NCI-H1092 treated with DMSO at 0.1 percent for 48 hours (cell line): ENCODE results near the gene C12orf57.
A peak's percentile ranks its signal among the peaks of the same experiment; 100 is the strongest.

Experiments
- DNase-seq: peaks from one replicate; lab custom pipeline; 2025; lab: John Stamatoyannopoulos, UW

Gene C12orf57

GRCh38 chr12:6937481-6938352 is 6.1 kb upstream of the C12orf57 start:
- peak; percentile 96 for DNase-seq

GRCh38 chr12:6938353-6939190 is 5.2 kb upstream of the C12orf57 start:
- DNase-seq, result no peak

- no peak for DNase-seq
Measured at GRCh38 chr12:6939191-6939540, 4.7 kb upstream of the C12orf57 start.

DNA sequence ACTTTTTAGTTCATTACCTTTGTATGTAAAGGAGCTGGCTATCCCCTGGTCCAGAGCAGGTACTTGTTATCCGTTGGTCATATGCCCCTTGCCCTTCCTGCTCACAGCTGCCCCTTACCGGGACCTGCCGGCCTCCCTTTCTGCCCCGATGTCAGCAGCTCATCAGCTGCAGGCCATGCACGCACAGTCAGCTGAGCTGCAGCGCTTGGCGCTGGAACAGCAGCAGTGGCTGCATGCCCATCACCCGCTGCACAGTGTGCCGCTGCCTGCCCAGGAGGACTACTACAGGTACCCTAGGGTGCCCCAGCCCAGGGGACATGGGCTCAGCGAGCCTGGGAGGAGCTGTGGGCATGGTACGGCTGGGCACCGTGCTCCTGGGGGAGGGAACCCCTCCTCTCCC is 2.6 kb upstream of the C12orf57 start:
- no peak for DNase-seq

- DNase-seq, result no peak
Measured at GRCh38 chr12:6941782-6942181, 2.0 kb upstream of the C12orf57 start.

GRCh38 chr12:6942331-6942665 is 1.5 kb upstream of the C12orf57 start:
- no peak for DNase-seq

GRCh38 chr12:6943389-6943721 is 467 bp upstream of the C12orf57 start:
- DNase-seq, result peak; percentile 98

GRCh38 chr12:6944381-6945186 is 762 bp downstream of the C12orf57 start:
- DNase-seq, result peak; percentile 95

DNA sequence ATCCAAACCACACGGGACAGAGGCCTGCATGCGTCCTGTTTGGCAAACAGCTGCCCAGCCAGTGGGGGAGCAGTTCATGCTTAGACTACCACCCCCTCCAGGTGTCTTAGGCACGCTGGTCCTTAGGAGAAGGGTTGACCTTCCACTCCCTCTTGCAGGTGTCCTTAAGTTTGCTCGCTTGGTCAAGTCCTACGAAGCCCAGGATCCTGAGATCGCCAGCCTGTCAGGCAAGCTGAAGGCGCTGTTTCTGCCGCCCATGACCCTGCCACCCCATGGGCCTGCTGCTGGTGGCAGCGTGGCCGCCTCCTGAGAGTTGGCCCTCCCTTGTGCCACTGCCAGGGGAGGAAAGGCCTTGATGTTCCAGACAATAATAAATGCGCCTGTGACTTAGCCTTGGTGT is 1.8 kb downstream of the C12orf57 start:
- no peak for DNase-seq

DNA sequence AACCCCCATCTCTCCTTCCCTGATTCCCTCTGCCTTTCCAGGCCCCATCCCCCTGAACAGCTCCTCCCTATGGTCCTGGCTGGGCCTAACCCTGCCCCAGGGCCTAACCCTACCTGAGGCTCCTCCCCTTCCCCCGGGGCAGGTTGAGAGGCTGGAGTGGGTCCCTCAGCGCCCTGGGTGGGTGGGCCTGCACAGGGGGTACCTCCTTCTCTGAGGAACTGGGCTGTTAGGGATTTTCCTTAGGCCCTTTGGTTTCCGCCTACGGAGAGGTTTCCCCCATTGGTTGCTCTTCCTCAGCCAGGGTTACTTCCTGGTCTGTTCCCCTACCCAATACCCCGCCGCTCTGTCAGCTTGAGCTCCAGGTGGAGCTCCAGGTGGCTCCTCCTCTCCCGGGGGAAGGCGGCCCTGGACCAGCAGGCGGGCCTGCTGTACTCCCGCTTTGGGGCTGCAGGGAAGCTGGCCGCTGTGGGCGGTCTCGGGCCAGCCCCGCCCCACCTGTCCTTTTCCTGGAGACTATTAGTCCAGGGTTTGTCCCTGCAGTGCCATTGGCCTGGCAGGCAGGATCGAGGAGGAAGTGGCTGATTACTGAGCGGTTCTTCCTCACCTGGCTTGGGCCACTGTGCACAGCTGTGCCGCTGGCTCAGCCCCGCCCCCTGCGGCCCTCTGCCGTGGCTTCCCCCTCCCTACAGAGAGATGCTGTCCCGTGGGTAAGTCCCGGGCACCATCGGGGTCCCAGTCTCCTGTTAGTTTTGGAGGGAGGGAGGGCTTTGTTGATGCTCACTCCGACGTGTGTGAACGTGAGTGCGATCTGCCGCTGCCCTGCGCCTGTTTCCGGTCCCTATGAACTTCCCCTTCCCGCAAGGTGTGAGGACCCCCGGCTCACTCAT is 2.5 kb downstream of the C12orf57 start:
- peak; percentile 25 for DNase-seq

DNA sequence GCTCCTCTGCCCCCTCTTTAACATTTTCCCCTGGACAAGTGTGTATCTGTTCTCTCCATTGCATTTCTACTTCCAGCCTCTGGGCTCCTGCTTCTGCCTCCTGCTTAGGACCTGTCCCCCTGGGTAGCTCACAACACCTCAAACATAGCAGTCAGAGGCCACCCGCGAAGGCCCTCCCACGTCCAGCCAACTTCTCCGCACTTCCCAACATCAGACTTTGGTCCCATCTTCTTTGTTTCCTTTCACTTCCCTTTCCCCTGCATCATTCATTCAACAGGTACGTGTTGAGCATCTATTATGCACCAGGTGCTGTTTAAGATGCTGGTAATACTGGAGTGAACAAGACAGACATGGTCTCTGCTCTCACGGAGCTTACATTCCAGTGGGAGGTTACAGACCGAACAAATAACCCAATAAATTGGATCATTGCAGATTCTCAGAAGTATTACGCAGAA is 3.1 kb downstream of the C12orf57 start:
- no peak for DNase-seq

DNA sequence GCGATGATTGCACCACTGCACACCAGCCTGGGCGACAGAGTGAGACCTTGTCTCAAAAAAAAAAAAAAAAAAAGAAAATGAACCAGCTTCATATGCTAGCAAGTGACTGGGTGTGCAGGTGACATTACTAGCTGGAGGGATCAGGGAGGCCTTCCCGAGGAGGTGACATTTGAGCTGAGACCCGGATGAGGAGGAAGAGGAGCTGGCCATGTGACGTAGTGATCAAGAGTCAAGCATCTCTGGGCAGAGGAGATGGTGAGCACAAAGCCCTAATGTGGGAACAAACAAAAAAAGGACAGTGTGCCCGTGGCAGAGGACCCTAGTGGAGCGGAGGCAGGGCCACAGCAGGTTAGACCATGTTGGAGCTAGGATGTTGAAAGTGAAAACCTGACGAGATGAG is 3.8 kb downstream of the C12orf57 start:
- no peak for DNase-seq

- no peak for DNase-seq
Measured at GRCh38 chr12:6948873-6949594, 5.2 kb downstream of the C12orf57 start.

GRCh38 chr12:6950401-6950801 is 6.6 kb downstream of the C12orf57 start:
- DNase-seq, result no peak

- no peak for DNase-seq
Measured at GRCh38 chr12:6950811-6951540, 7.2 kb downstream of the C12orf57 start, which contains the start of gene PTPN6. Gene PTPN6 (plus strand): TSS chr12:6951356. CDS start chr12:6951513, 157 bp downstream.

GRCh38 chr12:6951551-6952120 is 7.8 kb downstream of the C12orf57 start:
- no peak for DNase-seq

- DNase-seq, result no peak
Measured at GRCh38 chr12:6952121-6952862, 8.5 kb downstream of the C12orf57 start.

DNA sequence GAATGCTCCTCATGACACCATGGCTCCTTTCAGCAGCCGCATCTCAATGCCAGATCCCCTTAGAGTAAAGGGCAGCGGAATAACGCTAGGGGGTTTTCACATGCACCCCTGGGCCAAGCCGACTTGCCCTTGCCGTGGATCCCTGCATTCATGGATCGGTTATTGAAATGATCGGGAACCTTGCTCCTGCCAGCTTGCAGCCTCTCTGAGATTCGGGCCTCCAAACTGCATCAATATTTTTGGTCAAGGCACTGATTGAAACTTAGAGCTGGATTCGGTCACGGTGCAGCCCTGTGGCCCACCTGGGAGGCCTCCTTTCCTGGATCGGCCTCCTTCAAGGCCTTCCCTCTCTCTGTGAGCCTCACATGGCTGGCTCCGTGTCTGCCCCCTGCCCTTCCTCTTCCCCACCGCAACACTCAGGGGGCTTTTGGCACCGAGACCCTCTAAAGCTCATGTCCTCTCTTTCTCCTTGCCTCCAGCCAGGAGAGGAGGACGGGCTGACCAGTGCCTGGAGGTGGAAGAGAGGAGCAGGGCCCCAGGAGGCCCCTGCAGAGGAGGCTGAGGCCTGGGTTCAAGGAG is 9.1 kb downstream of the C12orf57 start:
- DNase-seq, result no peak
